AG20443 (cell line): ENCODE results near the gene BDH1.
"Not testable (repeated sequence)": the region's sequence is repeated elsewhere in the genome, so short reads cannot be mapped to it uniquely, and the experiment has no call there.

Source experiments
- DNase-seq: peaks from one replicate; pipeline ENCODE4 v3.0.0; 2012; ENCODE audit warnings: low spot score, mixed read lengths

BDH1 gene, protein sequence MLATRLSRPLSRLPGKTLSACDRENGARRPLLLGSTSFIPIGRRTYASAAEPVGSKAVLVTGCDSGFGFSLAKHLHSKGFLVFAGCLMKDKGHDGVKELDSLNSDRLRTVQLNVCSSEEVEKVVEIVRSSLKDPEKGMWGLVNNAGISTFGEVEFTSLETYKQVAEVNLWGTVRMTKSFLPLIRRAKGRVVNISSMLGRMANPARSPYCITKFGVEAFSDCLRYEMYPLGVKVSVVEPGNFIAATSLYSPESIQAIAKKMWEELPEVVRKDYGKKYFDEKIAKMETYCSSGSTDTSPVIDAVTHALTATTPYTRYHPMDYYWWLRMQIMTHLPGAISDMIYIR

DNA sequence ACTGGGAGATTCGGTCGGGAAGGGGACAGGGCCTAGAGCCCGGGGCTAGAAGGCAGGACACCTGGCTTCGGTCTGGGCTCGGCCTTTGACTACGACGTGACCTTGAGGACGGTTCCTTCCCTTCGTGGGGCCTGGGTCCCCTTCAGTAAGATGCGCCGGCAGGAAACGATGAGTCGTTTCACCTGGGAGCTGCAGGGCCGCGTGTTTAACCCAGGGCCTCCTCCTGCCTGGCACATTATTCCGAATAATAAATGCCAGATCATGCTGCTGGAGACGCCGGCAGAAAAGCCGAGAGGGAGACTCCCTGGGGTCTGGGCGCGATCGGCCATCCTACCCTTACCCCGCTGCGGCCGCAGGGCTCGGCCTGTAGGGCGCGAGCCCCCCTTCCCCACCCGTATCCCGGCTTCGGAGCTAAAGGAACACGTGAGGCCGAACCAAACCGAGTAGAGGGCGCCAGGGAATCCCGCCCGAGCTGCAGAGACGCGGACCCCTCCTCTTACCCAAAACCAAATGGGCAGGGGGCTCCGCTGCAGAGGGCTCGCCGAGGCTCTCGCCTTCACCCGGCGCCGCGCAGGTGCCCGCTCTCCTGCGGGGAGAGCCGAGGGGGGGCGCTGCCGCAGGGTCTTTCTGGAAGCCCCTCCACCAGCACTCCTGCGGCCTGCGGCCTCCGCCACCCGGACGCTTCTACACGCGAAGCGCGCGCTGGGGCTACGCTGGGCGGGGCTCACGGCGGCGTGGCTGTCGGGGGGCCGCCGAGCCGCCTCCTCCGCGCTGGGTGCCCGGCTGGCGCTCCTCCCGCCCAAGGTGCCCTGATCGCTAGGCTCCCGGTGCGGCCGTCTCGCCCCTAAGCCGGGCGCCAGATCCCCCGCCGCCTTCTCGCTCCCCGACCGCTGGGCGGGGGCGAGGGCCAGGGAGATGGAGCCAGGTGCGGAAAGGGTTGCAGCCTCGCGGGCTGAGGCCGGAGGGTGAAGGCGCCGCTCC is at the start of gene BDH1:
Gene BDH1, minus strand, starts transcription at position 688 of the 981 bp plus-strand sequence. CDS start 9,525 bp downstream, outside the sequence.
- DNase-seq, result peak; percentile 31

DNA sequence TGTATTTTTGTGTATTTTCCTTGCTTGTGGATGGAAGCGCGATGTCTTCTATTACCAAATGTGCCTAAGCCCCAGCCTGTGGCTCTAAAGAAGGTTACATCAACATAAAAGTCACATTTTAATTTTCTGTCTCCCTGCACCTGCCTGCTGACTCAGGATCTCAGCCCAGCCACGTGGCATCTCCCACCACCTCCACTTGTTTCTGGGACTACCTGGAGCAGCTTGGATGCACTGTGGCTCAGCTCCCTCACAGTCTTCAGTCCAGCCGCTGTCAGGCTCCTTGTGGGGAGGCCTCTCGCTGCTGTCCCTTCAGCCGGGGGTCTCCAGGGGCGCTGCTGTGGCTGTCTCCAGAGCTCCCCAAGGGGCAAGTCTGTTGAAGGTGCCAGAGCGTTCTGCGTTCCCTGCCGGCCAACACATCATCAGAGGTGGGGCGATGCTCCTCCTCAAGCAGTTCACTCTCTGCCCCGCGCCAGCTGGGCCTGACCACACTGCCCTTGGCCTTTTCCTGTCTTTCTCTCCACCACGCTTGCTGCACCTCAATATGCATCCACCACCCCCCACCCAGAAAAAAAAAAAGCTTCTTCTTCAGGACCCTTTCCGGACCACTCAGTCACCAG is 47.7 kb upstream of the BDH1 start:
- DNase-seq, result no peak

DNA sequence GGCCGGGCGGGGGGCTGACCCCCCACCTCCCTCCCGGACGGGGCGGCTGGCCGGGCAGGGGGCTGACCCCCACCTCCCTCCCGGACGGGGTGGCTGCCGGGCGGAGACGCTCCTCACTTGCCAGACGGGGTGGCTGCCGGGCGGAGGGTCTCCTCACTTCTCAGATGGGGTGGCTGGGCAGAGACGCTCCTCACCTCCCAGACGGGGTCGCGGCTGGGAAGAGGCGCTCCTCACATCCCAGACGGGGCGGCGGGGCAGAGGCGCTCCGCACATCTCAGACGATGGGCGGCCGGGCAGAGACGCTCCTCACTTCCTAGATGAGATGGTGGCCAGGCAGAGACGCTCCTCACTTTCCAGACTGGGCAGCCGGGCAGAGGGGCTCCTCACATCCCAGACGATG is 46.6 kb upstream of the BDH1 start:
- DNase-seq, result not testable (repeated sequence)

DNA sequence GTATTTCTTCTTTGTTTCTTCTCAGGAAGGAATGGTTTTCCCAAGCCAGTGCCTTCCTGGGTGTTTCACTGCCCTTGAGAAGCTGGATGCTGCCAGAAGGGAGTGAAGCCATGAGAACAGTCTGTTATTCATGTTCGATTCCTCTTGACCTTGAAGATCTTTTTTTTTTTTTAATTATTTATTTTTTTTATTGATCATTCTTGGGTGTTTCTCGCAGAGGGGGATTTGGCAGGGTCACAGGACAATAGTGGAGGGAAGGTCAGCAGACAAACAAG is 45.7 kb upstream of the BDH1 start:
- not testable (repeated sequence) for DNase-seq

DNA sequence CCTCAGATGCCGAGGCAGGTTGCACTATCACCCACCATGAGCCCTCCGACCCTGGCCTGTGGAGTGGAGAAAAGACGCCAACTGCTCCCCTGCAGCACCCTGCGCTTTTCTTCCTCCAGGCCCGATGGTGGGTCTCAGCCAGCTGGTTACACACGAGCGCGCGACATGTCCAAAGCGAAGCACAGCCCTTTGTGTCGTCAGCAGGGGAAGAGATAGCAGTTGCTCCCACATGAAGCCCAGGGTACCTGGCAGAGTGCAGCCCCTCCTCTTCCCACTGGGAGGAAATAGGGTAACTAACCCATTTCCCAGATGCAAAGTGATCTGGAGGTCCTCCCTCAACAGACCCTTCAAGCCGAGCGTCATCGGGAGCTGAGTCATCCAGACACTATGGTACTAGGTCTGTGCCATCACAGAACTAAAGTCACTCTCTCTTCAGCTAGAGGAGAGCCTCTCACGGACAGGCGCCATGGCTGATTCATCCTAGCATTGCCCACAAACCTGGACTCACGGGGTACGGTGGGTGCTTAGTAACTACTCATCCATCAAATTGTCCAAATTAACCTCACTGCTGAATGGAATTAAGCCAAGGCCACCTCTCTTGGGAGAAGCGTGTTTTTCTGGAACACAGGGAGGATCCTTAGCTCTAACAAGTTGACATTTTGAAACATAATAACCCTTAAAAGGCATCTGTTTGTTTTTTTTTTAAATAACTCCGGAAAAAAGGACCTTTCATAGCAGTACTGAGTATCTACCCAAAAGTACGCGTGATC is 45.2 kb upstream of the BDH1 start:
- DNase-seq, result no peak

DNA sequence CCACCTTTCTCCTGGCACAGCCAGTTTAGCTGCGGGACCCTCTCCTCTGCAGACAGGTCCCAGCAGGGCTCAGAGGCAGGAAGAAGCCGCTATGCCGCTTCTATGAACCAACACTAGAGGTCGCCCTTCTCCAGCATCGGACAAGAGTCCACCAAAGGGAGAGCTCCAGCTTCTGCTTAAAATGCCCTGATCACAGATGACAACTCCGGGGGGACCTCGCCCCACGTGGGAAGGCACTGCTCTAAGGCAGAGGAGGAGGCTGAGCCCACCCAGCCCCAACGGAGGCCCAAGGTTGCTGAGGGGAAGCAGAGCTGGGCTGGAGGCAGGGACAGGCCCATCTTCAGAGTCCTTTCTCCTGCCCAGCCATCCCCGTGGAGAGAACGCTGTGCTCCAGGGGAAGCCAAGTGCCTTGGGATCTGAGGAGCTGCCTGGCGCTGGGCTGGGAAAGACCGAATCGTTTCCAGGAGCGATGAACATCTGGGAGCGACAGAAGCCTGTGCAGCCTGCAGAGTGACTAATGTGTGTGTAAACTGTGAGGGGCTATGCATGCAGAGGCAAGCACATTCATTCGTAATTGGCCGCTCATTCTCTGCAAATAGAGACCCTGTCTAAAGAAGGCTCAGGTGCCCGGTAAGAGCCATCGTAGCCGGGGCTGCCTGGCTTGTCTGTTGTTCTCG is 43.5 kb upstream of the BDH1 start:
- DNase-seq, result peak; percentile 92

DNA sequence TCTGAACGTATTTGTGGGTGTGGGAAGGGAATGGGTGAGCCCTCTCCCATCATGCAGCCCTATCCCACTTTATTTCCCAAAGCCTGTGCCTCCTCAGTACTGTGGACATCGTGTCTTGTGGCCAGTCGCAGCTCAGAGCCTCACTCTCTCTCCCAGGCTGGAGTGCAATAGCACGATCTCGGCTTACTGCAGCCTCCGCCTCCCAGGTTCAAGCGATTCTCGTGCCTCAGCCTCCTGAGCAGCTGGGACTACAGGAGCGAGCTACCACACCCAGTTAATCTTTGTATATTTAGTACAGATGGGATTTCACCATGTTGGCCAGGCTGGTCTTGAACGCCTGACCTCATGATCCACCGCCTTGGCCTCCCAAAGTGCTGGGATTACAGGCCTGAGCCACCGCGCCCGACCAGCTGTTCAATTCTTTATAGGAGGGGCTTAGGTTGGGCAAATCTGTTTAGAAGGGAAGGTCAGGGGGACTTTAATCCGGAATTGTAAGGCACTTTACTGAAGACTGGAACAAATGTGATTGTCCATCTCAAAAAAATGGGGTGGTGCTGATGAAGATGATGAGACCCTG is 42.7 kb upstream of the BDH1 start:
- no peak for DNase-seq

DNA sequence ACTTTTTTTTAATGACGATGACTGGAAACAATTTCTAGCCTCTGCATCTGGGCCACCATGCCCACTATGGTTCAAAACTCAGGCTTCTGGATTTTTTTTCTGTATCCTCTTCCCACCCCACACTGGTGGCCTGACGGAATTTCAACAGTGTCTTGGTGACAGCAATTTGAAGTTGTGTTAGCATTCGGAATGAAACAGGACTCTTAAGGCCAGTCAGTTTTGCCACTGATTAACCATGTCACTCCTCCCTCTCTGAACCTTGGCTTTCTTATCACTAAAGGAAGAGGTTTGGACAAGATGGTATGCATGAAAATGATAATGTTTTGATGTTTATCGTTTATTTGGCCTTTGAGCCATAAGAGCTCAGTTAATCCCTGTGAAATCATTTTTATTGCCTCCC is 41.6 kb upstream of the BDH1 start:
- no peak for DNase-seq

DNA sequence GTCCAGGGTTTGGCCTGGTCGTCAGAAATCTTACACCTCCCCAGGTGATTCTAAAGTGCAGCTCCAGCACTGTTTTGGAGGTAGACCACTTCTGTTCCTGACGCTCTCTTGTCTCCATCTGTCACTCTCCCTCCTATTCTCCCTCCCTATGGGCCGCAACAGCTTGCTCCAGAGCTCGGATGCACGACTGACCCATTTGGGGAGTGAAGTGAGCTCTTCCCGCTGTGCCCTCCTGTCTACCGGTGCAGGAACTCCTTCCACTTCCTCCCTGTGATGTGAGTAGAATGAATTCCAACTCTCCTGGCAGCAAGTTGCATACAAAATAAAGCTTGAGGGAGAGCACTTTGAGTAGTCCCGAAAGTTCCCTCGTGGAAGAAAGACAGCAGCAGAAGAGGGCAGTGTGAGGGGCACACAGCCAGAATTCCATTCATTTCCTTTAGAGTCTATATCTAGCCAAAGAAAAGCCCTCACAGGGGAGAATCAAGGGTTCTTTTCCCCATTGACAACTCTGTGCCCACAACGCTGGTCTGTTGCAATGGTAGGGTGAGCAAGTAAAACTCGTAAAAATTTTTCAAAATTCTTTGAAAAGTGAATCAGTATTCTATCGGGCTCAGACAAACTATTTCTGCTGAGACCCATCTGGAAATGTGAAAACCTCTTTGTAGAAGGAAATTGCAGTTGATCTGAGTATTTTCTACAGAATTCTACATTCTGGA is 39.9 kb upstream of the BDH1 start:
- no peak for DNase-seq

DNA sequence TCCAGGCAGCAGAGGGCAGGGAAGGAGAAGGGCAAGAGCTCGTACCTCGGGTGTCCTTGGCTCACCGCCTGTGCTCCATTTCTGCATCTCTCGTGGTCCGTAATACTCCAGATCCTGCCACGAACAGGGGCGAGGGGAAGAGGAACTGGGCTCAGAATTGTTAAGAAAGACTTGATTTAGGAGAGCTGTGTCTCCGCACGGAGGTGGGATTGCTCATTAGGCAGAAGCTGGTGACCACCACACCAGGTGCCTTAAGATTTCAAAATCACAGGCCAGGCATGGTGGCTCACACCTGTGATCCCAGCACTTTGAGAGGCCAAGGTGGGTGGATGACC is 37.2 kb upstream of the BDH1 start:
- DNase-seq, result no peak

DNA sequence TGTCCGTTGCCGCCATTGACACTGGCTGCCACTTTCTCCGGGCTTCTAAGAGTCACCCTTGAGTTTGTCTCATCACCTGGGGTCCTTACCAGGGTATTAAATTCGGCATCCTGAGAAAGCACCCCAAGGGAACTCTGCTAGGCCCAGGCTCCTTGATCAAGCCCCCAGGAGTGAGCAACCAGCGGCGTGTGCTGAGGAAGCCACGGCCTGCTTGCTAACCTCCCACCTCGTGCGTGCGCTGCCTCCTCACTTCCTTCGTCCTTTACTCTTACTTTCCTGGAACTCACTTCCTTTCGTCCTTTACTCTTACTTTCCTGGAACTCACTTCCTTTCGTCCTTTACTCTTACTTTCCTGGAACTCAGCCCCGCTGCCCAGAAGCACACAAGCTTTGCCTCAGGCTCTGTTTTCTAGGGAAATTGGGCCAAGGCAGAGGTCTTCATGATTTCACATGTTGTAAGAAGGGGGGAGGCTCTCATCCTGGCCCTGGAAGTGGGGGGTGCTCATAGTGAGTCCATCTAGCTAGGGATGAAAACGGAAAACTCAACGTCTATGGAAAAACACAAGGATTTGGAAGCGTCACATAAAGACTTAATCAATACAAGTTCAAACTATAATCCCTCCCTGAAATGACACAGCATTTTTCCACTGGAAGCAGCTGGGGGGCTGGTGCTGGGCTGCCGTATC is 36.7 kb upstream of the BDH1 start:
- DNase-seq, result no peak

DNA sequence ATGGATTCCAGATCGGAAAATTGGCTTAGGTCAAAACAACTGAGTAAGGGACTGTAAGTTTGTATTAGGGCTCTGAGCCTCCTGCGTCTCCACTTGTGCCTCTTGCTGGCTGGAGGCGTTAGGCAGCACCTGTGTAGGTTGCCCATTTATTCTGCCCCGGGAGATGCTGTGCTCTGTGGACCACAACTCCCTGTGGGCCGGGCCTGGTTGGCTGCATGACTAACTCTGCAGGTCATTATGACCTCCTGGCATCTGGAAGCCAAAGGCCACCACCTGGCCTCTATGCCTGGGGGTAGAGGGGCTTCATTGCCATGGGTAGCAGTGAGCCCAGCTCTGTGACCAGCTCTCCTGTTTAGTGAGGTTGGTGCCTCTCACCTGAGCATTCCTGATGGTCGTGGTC is 36.0 kb upstream of the BDH1 start:
- DNase-seq, result no peak

DNA sequence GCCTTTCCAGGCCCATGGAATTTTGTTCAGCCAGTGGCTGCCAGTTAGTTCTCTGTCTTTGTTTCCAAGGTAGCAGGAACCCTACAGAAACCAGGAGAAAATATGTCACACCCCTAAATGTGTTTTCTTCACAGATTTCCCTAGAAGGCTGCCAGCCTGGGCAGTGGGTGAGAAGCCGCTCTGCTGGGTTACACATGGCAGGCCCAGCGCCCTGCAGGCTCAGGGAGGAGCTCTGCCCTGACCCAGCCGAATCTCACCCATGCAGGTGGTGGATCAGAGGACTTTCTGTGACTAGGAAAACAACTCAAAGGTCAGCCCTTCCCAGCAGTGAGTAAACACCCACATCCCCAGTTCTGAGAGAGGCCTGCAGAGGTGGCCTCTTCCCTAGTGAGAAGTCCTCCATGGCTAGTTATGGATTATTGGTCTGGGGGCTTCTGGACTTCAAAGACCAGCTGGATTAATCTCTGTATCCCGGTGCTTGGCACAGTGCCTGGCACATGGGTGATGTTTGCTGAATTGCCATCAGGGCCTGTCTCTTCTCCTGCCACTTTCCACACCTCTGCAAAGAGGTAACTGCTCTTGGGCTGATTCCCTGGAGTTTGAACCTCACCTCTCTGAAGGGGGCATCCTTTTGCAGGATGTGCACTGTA is 34.7 kb upstream of the BDH1 start:
- no peak for DNase-seq

DNA sequence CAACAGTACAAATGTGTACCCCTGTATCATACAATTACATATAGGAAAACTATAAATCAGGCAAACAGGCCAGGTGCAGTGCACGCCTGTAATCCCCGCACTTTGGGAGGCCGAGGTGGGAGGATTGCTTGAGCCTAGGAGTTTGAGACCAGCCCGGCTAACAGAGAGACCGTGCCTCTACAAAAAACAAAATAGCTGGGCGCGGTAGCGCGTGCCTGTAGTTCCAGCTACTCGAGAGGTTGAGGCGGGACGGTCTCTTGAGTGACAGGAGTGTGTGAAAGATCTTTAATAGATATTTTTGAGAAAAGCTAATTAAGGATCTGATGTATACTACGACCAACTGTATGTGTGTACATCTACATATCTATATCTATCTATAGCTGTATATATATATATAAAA is 33.8 kb upstream of the BDH1 start:
- no peak for DNase-seq

DNA sequence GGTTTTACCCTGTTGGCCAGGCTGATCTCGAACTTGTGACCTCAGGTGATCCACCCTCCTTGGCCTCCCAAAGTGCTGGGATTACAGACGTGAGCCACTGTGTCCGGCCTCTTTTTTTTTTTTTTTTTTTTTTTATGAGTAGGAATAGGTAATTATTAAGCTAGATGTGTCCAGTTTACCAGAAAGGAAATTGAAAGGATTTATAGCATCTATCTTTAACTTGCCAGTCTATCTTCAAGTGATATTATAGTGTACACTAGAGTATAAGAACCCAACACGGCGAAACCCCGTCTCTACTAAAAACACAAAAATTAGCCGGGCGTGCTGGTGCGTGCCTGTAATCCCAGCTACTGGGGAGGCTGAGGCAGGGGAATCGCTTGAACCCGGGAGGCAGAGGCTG is 31.0 kb upstream of the BDH1 start:
- not testable (repeated sequence) for DNase-seq

DNA sequence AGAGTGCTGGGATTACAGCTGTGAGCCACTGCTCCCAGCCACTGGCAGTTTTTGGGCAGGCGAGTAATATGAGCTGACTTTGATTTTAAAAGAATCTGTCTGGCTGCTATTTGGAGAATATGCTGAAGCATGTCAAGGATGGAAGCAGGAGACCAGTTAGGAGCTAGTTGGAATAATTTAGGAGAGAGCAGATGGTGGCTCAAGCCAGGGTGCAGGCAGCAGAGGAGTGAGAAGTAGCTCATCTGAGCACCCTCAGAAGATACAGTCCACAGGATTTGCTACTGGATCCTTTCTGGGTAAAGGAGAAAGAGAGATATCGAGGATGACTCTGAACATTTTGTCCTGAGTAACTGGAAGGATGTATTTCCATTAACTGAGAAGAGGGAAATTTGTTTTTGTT is 30.4 kb upstream of the BDH1 start:
- no peak for DNase-seq

DNA sequence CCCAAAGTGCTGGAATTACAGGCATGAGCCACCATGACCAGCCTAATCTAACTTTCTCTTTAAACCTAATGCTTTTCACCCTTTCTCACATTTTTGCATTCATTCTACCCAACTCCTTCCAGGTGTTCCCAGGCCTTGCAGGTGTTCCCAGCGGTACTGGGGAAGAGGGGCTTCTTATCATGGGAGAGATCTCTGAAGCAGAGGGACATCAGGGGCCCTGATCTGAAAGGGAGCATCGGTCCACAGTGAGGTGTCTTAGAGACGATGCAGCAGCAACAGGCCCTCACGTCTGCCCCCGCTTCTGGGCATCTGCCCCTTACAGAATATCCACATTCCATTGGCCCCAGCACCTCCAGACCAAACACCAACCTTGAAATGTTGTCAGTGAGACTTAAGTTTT is 29.0 kb upstream of the BDH1 start:
- no peak for DNase-seq

DNA sequence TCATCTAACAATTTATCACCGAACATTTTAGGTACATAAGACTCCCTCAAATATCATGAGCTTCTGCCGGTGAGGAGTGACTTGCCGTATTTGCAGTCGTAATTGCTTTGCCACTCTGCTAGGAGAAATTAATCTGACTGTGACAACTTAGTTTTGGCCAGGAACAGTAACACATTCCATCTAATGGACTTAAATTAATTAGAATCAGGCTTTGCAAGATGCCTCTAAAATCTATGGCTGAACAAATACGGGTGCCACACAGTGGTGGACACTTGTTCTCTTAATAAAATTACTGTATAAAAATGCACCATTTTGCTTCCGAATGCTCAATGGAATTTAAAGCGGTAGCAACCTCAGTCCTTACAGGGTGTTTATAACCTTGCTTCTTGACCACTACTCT is 27.6 kb upstream of the BDH1 start:
- no peak for DNase-seq

DNA sequence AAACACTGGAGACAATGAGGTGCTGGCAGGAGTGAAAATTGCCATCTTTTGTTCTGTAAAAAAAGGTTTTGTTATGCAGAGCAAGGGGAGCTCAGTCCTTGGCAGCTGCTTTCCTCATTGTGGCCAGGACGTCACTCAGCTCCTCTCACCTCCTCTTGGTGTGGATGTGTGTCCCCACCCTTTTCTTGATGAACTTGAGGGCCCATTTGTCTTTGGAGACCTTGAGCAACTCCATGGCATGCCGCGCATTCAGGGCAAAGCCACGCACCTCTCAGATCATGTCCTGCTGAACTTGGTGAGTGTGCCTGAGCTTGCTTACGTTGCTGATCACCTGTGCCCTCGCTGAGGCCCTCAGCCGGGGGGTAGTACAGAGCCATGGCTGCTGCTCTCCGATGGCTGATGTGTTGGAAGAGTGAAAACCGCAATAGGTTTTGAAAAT is 24.5 kb upstream of the BDH1 start:
- DNase-seq, result no peak

DNA sequence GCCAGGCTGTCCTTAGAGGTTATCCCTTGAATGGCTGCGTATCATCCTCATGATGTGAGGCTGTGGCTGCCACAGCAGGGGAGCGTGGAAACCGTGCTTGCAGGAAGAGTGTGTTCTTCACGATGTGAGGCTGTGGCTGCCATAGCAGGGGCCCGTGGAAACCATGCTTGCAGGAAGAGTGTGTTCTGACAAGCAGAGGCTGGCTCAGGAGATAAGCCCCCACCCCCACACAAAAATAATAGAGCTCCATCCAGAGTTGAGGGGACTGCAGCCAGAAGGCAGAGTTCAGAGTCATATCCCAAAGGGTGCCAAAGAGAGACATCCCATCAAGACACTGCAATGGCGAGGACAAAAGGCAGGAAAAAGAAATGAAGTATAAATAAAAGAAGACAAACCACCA is 22.6 kb upstream of the BDH1 start:
- DNase-seq, result no peak
